Ishikawa (cell line): ENCODE data around the gene COL27A1.

ENCODE experiments used
- CEBPB ChIP-seq: IDR thresholded peaks from 2 replicates; pipeline ENCODE4 v1.6.1; 2012
- CREB1 ChIP-seq: IDR thresholded peaks from 2 replicates; pipeline ENCODE4 v1.6.1; 2012; ENCODE audit warnings: low read depth
- EGR1 ChIP-seq: IDR thresholded peaks from 2 replicates; pipeline ENCODE4 v1.6.1; 2012
- EP300 ChIP-seq: IDR thresholded peaks from 2 replicates; pipeline ENCODE4 v1.6.1; 2012; ENCODE audit warnings: borderline replicate concordance
- FOXM1 ChIP-seq: IDR thresholded peaks from 2 replicates; pipeline ENCODE4 v1.6.1; 2012; ENCODE audit warnings: low read depth, borderline replicate concordance
- NFIC ChIP-seq: IDR thresholded peaks from 2 replicates; pipeline ENCODE4 v1.6.1; 2012
- RAD21 ChIP-seq: IDR thresholded peaks from 2 replicates; pipeline ENCODE4 v1.6.1; 2012; ENCODE audit warnings: low read depth
- REST ChIP-seq: IDR thresholded peaks from 2 replicates; pipeline ENCODE4 v1.6.1; 2012; ENCODE audit warnings: low read depth, mild to moderate bottlenecking
- TAF1 ChIP-seq: IDR thresholded peaks from 2 replicates; pipeline ENCODE4 v1.6.1; 2012; ENCODE audit warnings: low read depth, mild to moderate bottlenecking
- TCF12 ChIP-seq: IDR thresholded peaks from 2 replicates; pipeline ENCODE4 v1.6.1; 2012; ENCODE audit warnings: low read depth
- TEAD4 ChIP-seq: IDR thresholded peaks from 2 replicates; pipeline ENCODE4 v1.6.1; 2012
- USF1 ChIP-seq: IDR thresholded peaks from 2 replicates; pipeline ENCODE4 v1.6.1; 2012
- YY1 ChIP-seq: IDR thresholded peaks from 2 replicates; pipeline ENCODE4 v1.6.1; 2012; ENCODE audit warnings: low read depth
- ZBTB7A ChIP-seq: IDR thresholded peaks from 2 replicates; pipeline ENCODE4 v1.6.1; 2012; ENCODE audit warnings: low read depth
- TF ChIP-seq, protein P1 (sequence below): IDR thresholded peaks from 2 replicates; pipeline ENCODE4 v1.6.1; 2012

COL27A1 gene

DNA sequence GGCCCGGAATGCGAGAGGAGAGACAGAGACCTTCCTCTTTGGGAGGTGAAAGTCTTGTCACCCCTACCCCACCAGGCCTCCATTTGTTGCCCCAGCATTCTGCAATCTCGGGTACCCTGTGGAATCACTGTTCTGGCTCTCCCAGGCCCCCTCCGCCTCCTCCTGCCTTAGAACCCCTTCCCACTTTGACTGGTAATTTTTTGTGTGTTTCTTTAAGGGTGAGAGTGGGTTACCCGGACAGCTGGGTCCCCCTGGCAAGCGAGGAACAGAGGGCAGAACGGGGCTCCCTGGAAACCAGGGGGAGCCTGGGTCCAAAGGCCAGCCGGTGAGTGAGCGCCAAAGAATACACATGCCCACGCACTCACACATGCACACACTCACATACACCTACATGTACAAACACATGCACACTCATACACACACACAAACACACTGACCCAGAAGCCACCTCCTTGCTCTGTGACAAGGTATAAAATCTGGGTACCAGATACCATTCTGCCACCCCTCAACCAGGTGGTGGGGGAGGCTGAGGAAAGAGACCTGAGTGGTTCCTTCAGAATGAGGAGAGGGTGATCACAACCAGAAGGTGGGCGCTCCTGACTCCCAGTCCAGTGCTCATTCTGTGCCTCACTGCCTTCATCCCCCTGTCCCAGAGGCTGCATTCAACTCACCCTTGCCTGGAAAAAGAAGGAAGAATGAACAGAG lies 136.7 kb downstream of the COL27A1 start:
- TF ChIP-seq REST = no peak
- no peak for TF ChIP-seq NFIC
- TF ChIP-seq EGR1 = no peak
- no peak for TF ChIP-seq TAF1
- no peak for TF ChIP-seq CEBPB
- TF ChIP-seq TEAD4 = no peak
- no peak for TF ChIP-seq ZBTB7A
- no peak for TF ChIP-seq RAD21
- no peak for TF ChIP-seq CREB1
- TF ChIP-seq YY1 = no peak
- TF ChIP-seq EP300 = no peak
- no peak for TF ChIP-seq USF1
- no peak for TF ChIP-seq FOXM1
- no peak for TF ChIP-seq TCF12
- TF ChIP-seq, protein P1, sequence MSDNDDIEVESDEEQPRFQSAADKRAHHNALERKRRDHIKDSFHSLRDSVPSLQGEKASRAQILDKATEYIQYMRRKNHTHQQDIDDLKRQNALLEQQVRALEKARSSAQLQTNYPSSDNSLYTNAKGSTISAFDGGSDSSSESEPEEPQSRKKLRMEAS = no peak

- TF ChIP-seq TAF1 (no peak), NFIC (no peak), FOXM1 (no peak), EGR1 (no peak), USF1 (no peak), CEBPB (no peak), EP300 (no peak), YY1 (no peak), RAD21 (no peak), TCF12 (no peak), TEAD4 (no peak)
- TF ChIP-seq, protein P1 = no peak
Measured at GRCh38 chr9:114294664-114295063, 139.3 kb downstream of the COL27A1 start.

- TF ChIP-seq USF1 = no peak
- TF ChIP-seq TCF12 = no peak
- TF ChIP-seq CEBPB = no peak
- TF ChIP-seq, protein P1 = no peak
- no peak for TF ChIP-seq RAD21
- no peak for TF ChIP-seq EP300
- TF ChIP-seq EGR1 = no peak
- no peak for TF ChIP-seq NFIC
- TF ChIP-seq FOXM1 = no peak
- TF ChIP-seq TAF1 = no peak
- no peak for TF ChIP-seq CREB1
- TF ChIP-seq TEAD4 = no peak
- no peak for TF ChIP-seq ZBTB7A
- no peak for TF ChIP-seq YY1
- TF ChIP-seq REST = no peak
Measured at GRCh38 chr9:114296338-114296737, 141.0 kb downstream of the COL27A1 start.

DNA sequence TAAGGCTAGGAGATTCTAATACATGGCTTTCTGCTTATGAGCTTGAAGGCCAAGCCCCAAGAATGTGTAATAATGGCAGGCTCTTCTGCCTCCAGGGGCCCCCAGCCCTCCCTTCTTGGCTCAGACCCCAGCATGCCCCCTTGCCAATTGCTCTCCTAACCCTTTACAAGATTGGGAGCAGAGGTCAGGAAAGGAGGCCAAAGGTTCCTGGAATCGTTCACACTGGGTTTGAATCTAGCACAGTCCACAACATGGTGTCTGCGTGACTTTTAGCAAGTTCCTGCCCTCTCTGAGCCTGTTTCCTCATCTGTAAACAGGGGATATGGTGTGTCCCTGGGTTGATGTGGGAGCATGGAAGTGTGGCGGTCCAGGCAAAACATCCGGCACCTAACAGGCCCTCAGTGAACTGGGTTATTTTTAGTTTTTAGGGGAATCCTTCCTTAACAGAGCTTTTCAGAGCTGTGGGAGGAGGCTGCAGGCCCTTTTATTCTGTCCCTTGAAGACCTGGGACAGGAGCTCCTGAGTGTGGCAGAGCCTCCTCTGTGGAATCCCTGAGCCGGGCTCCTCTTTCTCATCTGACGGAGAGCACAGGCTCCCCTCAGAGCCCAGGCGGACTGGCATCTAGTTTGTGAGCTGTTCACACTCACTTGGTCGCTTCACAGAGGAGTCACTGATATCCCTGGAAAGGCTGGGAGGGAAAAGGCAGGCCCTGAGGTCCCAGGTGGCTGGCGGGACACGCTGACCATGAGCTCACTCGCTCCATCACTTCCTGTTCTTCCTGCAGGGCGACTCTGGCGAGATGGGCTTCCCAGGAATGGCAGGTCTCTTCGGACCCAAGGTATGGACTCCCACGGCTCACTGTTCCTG lies 144.2 kb downstream of the COL27A1 start:
- TF ChIP-seq ZBTB7A (no peak), TAF1 (no peak), RAD21 (no peak), CEBPB (no peak), YY1 (no peak), REST (no peak), TEAD4 (no peak), EP300 (no peak), CREB1 (no peak), NFIC (no peak), USF1 (no peak), EGR1 (no peak), TCF12 (no peak)
- TF ChIP-seq, protein P1 = no peak
